Parathyroid adenoma (tissue), 2 donors: ENCODE results near the gene PLPP2.

Experiments used
- H2AFZ ChIP-seq: fragments of 300-600 bp; sonication (generic); one replicate; pipeline ENCODE4 v1.7.0; 2017; ENCODE audit warnings: antibody characterized with exemption, mild to moderate bottlenecking
- H3K27ac ChIP-seq: fragments of 300-600 bp; sonication (generic); one replicate; pipeline ENCODE4 v1.7.0; 2017
- H3K27me3 ChIP-seq: fragments of 300-600 bp; sonication (generic); one replicate; pipeline ENCODE4 v1.7.0; 2017; ENCODE audit warnings: low read length; ENCODE audit not compliant: control insufficient read depth, insufficient read depth
- H3K36me3 ChIP-seq: fragments of 300-600 bp; sonication (generic); one replicate; pipeline ENCODE4 v1.7.0; 2017; ENCODE audit warnings: low read length; ENCODE audit not compliant: control insufficient read depth, insufficient read depth
- H3K4me1 ChIP-seq: fragments of 300-600 bp; sonication (generic); one replicate; pipeline ENCODE4 v1.7.0; 2017; ENCODE audit warnings: control low read depth
- H3K4me2 ChIP-seq: fragments of 300-600 bp; sonication (generic); one replicate; pipeline ENCODE4 v1.7.0; 2017; ENCODE audit warnings: low read length
- H3K4me3 ChIP-seq: fragments of 300-600 bp; sonication (generic); one replicate; pipeline ENCODE4 v1.7.0; 2017; ENCODE audit warnings: low read depth, low read length
- H3K79me2 ChIP-seq: fragments of 300-600 bp; sonication (generic); one replicate; pipeline ENCODE4 v1.7.0; 2017; ENCODE audit warnings: control low read depth
- H3K9ac ChIP-seq: fragments of 300-600 bp; sonication (generic); one replicate; pipeline ENCODE4 v1.7.0; 2017; ENCODE audit warnings: mild to moderate bottlenecking
- H3K9me3 ChIP-seq: fragments of 300-600 bp; sonication (generic); one replicate; pipeline ENCODE4 v1.7.0; 2017; ENCODE audit warnings: low read length; ENCODE audit not compliant: control insufficient read depth
- CTCF ChIP-seq: fragments of 300-600 bp; sonication (generic); IDR thresholded peaks from one replicate; pipeline ENCODE4 v1.7.0; 2017; ENCODE audit warnings: antibody characterized with exemption, mild to moderate bottlenecking
- donor health status: primary hyperparathyroidism.

Gene PLPP2

DNA sequence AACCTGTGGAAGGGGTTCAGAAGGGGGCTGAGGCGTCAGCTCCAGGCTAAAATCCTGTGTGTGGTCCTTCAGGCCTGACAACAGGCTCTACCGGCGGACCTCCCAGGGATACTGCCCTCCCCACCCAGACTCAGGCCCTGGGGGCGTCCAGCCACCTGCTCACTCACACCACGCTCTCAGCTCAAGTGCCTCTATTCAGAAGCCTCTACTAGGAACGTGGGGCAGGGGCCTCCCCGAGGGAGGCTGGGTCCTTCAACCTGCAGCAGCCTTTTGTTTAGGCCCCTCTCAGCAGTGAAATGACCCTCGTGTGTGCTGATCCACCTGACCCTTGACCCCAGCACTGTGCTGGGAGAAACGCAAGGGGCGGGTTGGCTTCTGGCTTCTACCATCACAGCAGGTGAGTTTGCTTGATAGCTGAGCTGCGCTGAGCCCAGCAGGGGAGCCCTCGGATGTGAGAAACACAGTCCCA lies 10.6 kb downstream of the PLPP2 start:
- no peak overlapping the region for H3K27ac ChIP-seq
- TF ChIP-seq CTCF, result no peak
- H3K4me3 ChIP-seq, result no peak overlapping the region
- no peaks in the 10 kb centered on the region for H3K79me2 ChIP-seq
- H3K4me2 ChIP-seq, result no peak overlapping the region
- no peaks in the 10 kb centered on the region for H3K36me3 ChIP-seq
- H3K9ac ChIP-seq, result no peak overlapping the region
- no peaks in the 10 kb centered on the region for H3K9me3 ChIP-seq
- H2AFZ ChIP-seq, result no peak overlapping the region
- no peaks in the 10 kb centered on the region for H3K27me3 ChIP-seq
- no peaks in the 10 kb centered on the region for H3K4me1 ChIP-seq

DNA sequence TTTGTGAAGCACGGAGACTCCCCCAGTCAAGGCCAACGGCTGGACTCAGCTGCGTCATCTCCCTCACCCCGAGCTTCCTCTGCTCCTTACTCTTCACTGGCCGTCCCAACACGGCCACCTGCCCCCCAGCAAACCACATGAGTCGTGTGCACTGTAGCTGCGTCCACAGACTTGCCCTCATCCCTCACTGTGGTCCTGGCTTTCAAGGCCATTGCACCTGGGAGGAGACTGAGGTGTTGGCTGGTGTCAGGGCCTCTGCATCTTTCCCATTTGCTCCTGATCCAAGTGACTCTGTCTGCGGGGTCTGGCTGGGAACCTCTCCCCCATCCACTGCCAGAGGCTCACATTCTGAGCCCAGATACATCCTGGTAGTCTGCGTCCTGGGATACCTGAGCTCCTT lies 11.5 kb downstream of the PLPP2 start:
- Histone ChIP-seq H3K9ac (no peak overlapping the region), H3K9me3 (no peaks in the 10 kb centered on the region), H2AFZ (no peak overlapping the region), H3K79me2 (no peaks in the 10 kb centered on the region), H3K36me3 (no peaks in the 10 kb centered on the region), H3K4me2 (no peak overlapping the region), H3K4me3 (no peak overlapping the region), H3K27me3 (no peaks in the 10 kb centered on the region), H3K27ac (no peak overlapping the region), H3K4me1 (no peaks in the 10 kb centered on the region)
- TF ChIP-seq CTCF, result no peak

DNA sequence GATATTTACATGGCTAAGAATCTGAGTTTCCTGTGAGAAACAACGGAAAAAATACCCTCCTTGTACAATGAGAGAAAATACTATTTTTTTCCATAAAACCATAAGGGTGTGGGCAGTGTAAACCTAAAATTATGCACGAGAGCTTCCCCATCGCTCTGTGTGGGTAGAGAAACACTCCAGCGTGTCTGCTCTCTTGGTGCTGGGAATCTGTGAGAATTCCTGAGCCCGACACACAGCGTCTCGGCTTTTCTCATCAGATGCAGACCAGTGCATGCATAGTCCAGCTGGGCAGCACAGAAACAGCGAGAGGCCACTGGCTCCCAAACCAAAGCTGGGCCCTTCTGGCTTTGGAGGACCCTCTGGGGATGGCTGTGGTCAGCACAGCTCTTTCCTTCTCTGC lies 12.0 kb downstream of the PLPP2 start:
- TF ChIP-seq CTCF, result no peak
- Histone ChIP-seq H3K4me2 (no peak overlapping the region), H3K36me3 (no peaks in the 10 kb centered on the region), H3K27ac (no peak overlapping the region), H3K4me3 (no peak overlapping the region), H3K9ac (no peak overlapping the region), H2AFZ (no peak overlapping the region), H3K27me3 (no peaks in the 10 kb centered on the region), H3K4me1 (no peaks in the 10 kb centered on the region), H3K79me2 (no peaks in the 10 kb centered on the region), H3K9me3 (no peaks in the 10 kb centered on the region)

DNA sequence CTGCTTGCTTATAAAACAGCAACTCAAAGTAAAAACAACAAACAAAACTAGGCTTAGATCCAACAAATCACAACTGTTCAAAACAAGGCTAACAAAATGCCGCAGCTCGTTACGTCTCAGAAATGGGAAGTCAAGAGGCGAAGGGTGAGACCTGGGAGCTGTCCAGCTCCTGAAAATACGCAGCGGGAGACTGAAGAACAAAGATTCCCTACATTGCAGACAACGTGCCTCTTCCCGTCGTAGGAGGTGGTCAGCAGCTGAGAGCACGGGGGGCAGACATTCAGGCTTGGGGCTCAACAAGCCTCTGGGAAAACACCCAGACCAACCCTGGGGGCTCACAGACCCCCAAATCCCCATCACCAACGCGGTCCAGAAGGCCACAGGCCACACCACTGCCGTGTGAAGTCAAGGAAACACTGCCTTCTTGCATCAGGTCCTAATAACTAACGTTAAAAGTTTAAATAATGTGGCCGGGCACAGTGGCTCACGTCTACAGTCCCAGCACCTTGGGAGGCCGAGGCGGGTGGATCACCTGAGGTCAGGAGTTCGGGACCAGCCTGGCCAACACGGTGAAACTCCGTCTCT lies 13.5 kb downstream of the PLPP2 start:
- Histone ChIP-seq H3K27me3 (no peaks in the 10 kb centered on the region), H3K4me3 (no peak overlapping the region), H3K79me2 (no peaks in the 10 kb centered on the region), H2AFZ (no peak overlapping the region), H3K4me2 (no peak overlapping the region), H3K4me1 (no peaks in the 10 kb centered on the region), H3K9ac (no peak overlapping the region), H3K27ac (no peak overlapping the region), H3K36me3 (no peaks in the 10 kb centered on the region), H3K9me3 (no peaks in the 10 kb centered on the region)
- no peak for TF ChIP-seq CTCF

GRCh38 chr19:277131-277530 lies 14.1 kb downstream of the PLPP2 start:
- Histone ChIP-seq H3K4me3 (no peak overlapping the region), H3K9ac (no peak overlapping the region), H3K4me2 (no peak overlapping the region), H3K27ac (no peak overlapping the region), H3K9me3 (no peaks in the 10 kb centered on the region), H3K79me2 (no peaks in the 10 kb centered on the region), H3K4me1 (no peaks in the 10 kb centered on the region), H3K36me3 (no peaks in the 10 kb centered on the region), H3K27me3 (no peaks in the 10 kb centered on the region), H2AFZ (no peak overlapping the region)
- TF ChIP-seq CTCF, result no peak
